Colonic mucosa (tissue), 4 donors: ENCODE data around the gene TAF6. TPM values are rescaled to one million over a fixed set of nuclear protein-coding genes. Genes with fewer than 3 reads are reported as not detected.

Experiments
- DNase-seq: peaks from one replicate; pipeline ENCODE4 v3.0.0-alpha.2; 2020
- H3K27ac ChIP-seq: fragments of 200-600 bp; one replicate; pipeline ENCODE4 v1.8.0; 2021
- H3K27me3 ChIP-seq: fragments of 200-600 bp; one replicate; pipeline ENCODE4 v1.8.0; 2021
- H3K36me3 ChIP-seq: fragments of 200-600 bp; one replicate; pipeline ENCODE4 v1.8.0; 2021
- H3K4me1 ChIP-seq: fragments of 200-600 bp; one replicate; pipeline ENCODE4 v1.8.0; 2021; ENCODE audit warnings: mild to moderate bottlenecking
- H3K4me3 ChIP-seq: fragments of 200-600 bp; one replicate; pipeline ENCODE4 v1.8.0; 2021
- H3K9ac ChIP-seq, 2 donors: one replicate each; pipeline ENCODE4 v1.7.0; 2013; ENCODE audit warnings: control low read depth in 2 of 2, low read depth in 2 of 2, low read length in 2 of 2
- H3K9me3 ChIP-seq: fragments of 200-600 bp; one replicate; pipeline ENCODE4 v1.8.0; 2021
- intact Hi-C: fragments of 100-400 bp; cut with DNase I; formaldehyde crosslinking; loops from one replicate; pipeline ENCODE4 v1.14.1; 2022
- total RNA-seq, 2 donors: library from RNA; stranded (reverse); fragmentation: NEBNext Ultra II Directional in 1 of 2; extraction: Animal tissue kit (Norgen Biotek cat#: 25700) in 1 of 2; gene quantifications; one replicate each; pipeline ENCODE4 v1.2.1, GENCODE V29; 2021
- TF ChIP-seq, protein P1 (sequence below): fragments of 200-600 bp; IDR thresholded peaks from one replicate; pipeline ENCODE4 v1.8.0; 2022; ENCODE audit warnings: antibody characterized with exemption, mild to moderate bottlenecking
- donor health status: healthy.
- donor health status: DM: no; HTN: no; CAD: no.
- donor health status: DM: no; HTN: no; CAD: no.

The TAF6 gene
- total RNA-seq, 2 donors from 2014 or later: 28.7 to 67.3 TPM

DNA sequence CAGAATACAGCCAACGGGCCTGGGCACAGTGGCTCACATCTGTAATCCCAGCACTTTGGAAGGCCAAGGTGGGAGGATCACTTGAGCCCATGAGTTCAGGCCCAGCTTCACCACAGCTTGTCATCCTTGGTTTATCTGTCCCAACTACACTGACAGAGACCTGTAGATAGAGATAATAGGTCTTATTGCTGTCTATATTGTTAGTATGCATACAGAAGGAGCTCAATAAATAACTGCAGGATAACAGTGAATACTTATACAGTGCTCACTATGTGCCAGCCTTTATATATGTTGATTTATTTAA, 1.5 kb upstream of the TAF6 start:
- Histone ChIP-seq H3K4me1 (peaks cover 15% of the 10 kb centered on the region), H3K9ac (peak overlapping the region; percentile 33 to 70), H3K36me3 (no peaks in the 10 kb centered on the region), H3K4me3 (no peak overlapping the region), H3K27ac (peak overlapping the region; percentile 77), H3K9me3 (no peaks in the 10 kb centered on the region), H3K27me3 (no peaks in the 10 kb centered on the region)
- intact Hi-C loops: no loop called here
- no peak for DNase-seq
- TF ChIP-seq, protein P1, sequence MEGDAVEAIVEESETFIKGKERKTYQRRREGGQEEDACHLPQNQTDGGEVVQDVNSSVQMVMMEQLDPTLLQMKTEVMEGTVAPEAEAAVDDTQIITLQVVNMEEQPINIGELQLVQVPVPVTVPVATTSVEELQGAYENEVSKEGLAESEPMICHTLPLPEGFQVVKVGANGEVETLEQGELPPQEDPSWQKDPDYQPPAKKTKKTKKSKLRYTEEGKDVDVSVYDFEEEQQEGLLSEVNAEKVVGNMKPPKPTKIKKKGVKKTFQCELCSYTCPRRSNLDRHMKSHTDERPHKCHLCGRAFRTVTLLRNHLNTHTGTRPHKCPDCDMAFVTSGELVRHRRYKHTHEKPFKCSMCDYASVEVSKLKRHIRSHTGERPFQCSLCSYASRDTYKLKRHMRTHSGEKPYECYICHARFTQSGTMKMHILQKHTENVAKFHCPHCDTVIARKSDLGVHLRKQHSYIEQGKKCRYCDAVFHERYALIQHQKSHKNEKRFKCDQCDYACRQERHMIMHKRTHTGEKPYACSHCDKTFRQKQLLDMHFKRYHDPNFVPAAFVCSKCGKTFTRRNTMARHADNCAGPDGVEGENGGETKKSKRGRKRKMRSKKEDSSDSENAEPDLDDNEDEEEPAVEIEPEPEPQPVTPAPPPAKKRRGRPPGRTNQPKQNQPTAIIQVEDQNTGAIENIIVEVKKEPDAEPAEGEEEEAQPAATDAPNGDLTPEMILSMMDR: no peak

DNA sequence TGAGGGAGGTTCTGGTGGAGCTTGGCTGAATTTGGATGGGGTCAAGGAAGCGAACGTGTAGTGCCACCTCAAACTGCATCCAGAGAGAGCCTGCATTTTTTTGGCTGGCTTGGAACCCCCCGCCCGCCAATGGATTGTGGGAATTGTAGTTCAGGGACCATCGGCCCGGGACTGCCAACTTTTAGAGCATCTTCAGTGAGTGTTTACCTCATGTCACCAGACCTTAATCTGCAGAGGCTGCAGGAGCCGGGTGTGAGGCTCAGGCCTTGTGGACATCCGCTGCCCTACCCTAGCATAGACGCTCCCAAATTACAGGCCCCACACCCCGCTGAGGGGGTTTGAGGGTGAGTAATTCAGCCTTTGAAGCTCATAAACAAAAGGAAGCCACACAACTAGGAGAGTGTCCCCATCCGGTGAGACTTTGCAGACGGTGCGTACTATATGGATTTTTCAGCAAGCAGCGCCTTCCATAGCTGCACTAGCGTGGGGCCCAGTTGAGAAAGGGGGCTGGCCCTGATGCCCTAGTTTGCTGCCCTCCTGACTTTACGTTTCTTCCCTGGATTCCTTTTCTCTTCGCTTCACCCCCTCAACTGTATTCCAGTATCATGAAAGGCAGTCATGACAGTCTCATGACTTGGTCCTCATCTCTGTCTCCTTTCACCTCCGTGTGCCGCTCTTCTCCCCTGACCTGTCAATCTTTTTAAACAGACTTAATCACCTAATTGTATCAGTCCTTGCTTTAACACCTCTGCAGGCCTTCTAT, 993 bp upstream of the TAF6 start:
- H3K27me3 ChIP-seq: no peaks in the 10 kb centered on the region
- H3K4me1 ChIP-seq: peaks cover 11% of the 10 kb centered on the region
- TF ChIP-seq, protein P1: no peak
- no peaks in the 10 kb centered on the region for H3K9me3 ChIP-seq
- H3K36me3 ChIP-seq: no peaks in the 10 kb centered on the region
- H3K9ac ChIP-seq: peak overlapping the region; percentile 36 to 70
- peak overlapping the region; percentile 77 for H3K27ac ChIP-seq
- peak overlapping the region; percentile 79 for H3K4me3 ChIP-seq
- intact Hi-C loops: no loop called here
- DNase-seq: peak; percentile 66

DNA sequence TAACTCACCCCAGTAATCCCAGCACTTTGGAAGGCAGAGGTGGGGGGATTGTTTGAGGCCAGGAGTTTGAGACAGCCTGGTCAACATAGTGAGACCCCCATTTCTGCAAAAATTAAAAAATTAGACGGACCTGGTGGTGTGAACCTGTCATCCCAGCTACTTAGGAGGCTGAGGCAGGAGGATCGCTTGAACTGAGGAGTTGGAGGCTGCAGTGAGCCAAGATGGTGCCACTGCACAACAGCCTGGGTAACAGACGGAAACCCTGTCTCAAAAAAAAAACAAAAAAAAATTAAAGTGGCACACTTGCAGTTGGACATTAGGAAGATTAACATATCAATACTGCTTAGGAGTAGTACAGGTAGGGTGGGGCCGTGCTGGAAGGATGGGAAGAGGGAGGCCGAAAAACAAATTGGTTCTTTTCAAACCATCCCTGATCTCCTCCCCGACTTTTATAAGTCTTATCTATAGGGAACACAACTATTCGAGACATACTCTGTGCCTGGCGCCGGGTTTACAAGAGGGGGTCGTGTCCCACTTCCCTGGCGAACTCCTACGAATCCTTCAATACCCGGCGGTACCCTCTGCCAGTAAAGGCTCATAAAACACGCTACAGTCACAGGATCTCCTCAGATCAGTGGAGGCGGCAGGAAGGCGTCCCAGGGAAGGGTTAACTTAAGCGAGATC, 628 bp downstream of the TAF6 start:
- no peak for DNase-seq
- H3K27ac ChIP-seq: peak overlapping the region; percentile 77
- no peaks in the 10 kb centered on the region for H3K36me3 ChIP-seq
- H3K9ac ChIP-seq: peak overlapping the region; percentile 52 to 70
- intact Hi-C loops: no loop called here
- H3K27me3 ChIP-seq: no peaks in the 10 kb centered on the region
- peak overlapping the region; percentile 79 for H3K4me3 ChIP-seq
- peaks cover 6% of the 10 kb centered on the region for H3K4me1 ChIP-seq
- no peaks in the 10 kb centered on the region for H3K9me3 ChIP-seq
- TF ChIP-seq, protein P1: no peak

DNA sequence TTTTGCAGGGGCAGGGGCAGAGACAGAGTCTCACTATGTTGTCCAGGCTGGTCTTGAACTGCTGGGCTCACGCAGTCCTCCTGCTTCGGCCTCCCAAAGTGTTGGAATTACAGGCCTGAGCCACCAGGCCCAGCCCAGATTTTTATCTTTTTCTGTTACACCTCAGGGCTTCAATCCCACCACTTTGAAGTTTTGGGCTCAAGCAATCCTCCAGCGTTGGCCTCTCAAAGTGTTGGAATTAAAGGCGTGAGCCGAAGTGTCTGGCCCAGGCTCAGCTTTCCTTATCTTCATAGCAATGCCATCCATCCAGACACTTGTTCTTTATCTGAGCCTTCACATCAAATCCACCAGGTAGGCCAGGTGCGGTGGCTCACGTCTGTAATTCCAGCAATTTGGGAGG, 4.1 kb downstream of the TAF6 start:
- Histone ChIP-seq H3K4me1 (peaks cover 1% of the 10 kb centered on the region), H3K27ac (no peak overlapping the region), H3K36me3 (no peaks in the 10 kb centered on the region), H3K9ac (no peak overlapping the region), H3K9me3 (no peaks in the 10 kb centered on the region), H3K4me3 (no peak overlapping the region), H3K27me3 (no peaks in the 10 kb centered on the region)
- no peak for DNase-seq
- intact Hi-C loops: no loop called here
- TF ChIP-seq, protein P1: no peak

DNA sequence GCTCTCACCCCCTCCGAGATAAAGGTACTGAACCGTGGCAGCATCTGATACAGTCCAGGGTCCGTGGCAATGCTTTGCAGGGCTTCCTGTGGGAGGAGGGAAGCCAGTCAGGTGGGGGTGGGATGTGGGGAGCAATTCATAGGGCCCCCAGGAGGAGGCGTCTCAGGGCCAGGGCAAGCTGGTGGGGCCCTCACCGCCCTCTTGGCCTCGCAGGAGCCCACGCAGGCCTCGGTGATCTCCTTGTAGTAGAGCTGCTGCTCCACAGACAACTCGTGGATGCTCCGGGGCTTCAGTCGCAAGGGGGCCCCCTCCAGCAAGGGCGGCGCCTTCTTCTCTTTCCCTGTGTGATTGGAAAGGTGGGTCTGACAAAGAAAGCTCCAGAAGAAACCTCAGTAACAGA, 7.2 kb downstream of the TAF6 start:
- no peak for DNase-seq
- intact Hi-C loops: no loop called here
- Histone ChIP-seq H3K4me1 (no peaks in the 10 kb centered on the region), H3K36me3 (no peaks in the 10 kb centered on the region), H3K4me3 (no peak overlapping the region), H3K9ac (no peak overlapping the region), H3K27me3 (no peaks in the 10 kb centered on the region), H3K9me3 (no peaks in the 10 kb centered on the region), H3K27ac (no peak overlapping the region)
- TF ChIP-seq, protein P1: no peak
